Activated T-cell treated with anti-CD3 and anti-CD28 coated beads, Interleukin-2, amount 50 U/mL, for 48 hours (primary cell): ENCODE measurements around the gene CNPY1.

Experiments
- DNase-seq, 2 experiments: peaks; one replicate each; pipeline ENCODE4 v3.0.0-alpha.2; 2020

Gene CNPY1

GRCh38 chr7:155557778-155558177 lies 11.4 kb upstream of the CNPY1 start:
- DNase-seq = no peak

GRCh38 chr7:155556763-155557162 lies 10.4 kb upstream of the CNPY1 start:
- no peak for DNase-seq

- DNase-seq = no peak
These were observed 8.8 kb upstream of the CNPY1 start for GRCh38 chr7:155555116-155555695.

GRCh38 chr7:155553871-155554270 lies 7.5 kb upstream of the CNPY1 start:
- DNase-seq = no peak

- DNase-seq = no peak
These were observed 5.6 kb upstream of the CNPY1 start for GRCh38 chr7:155551785-155552611.

- DNase-seq = no peak
These were observed 4.6 kb upstream of the CNPY1 start for GRCh38 chr7:155550916-155551315.

GRCh38 chr7:155549226-155549625 lies 2.9 kb upstream of the CNPY1 start:
- no peak for DNase-seq

- no peak for DNase-seq
These were observed 917 bp upstream of the CNPY1 start for GRCh38 chr7:155547161-155547791.

- no peak for DNase-seq
These were observed 1.0 kb downstream of the CNPY1 start for GRCh38 chr7:155545348-155545747.

GRCh38 chr7:155544485-155544884 lies 1.9 kb downstream of the CNPY1 start:
- DNase-seq = no peak

- no peak for DNase-seq
These were observed 2.4 kb downstream of the CNPY1 start for GRCh38 chr7:155543926-155544325.

- DNase-seq = no peak
These were observed 3.1 kb downstream of the CNPY1 start for GRCh38 chr7:155543011-155543876.

- DNase-seq = no peak
These were observed 4.2 kb downstream of the CNPY1 start for GRCh38 chr7:155541986-155542675.

- no peak for DNase-seq
These were observed 5.8 kb downstream of the CNPY1 start for GRCh38 chr7:155540553-155540952.

GRCh38 chr7:155538293-155538692 lies 8.1 kb downstream of the CNPY1 start:
- no peak for DNase-seq

GRCh38 chr7:155536451-155536850 lies 9.9 kb downstream of the CNPY1 start:
- no peak for DNase-seq

GRCh38 chr7:155534691-155535090 lies 11.7 kb downstream of the CNPY1 start:
- no peak for DNase-seq

- peak; percentile 63 to 70 for DNase-seq
These were observed 12.3 kb downstream of the CNPY1 start for GRCh38 chr7:155533827-155534690.

GRCh38 chr7:155533120-155533826 lies 13.1 kb downstream of the CNPY1 start:
- peak; percentile 28 to 31 for DNase-seq

- no peak for DNase-seq
These were observed 13.6 kb downstream of the CNPY1 start for GRCh38 chr7:155532792-155533119.

- no peak for DNase-seq
These were observed 14.7 kb downstream of the CNPY1 start for GRCh38 chr7:155531681-155532080.
